Vagina (tissue), 2 donors: ENCODE measurements around the gene GRIA1.

Experiments
- CTCF ChIP-seq, 3 experiments: fragments of 450-650 bp in 2 of 3; fragments of 200-600 bp in 1 of 3; sonication (generic) in 1 of 3; IDR thresholded peaks; one replicate each; pipeline ENCODE4 v1.5.1; 2017 to 2019; ENCODE audit warnings: antibody characterized with exemption in 3 of 3, mild to moderate bottlenecking in 2 of 3, moderate library complexity in 2 of 3
- POLR2A ChIP-seq, 2 donors: fragments of 450-650 bp; IDR thresholded peaks; one replicate each; pipeline ENCODE4 v1.6.1; 2017; ENCODE audit warnings: antibody characterized with exemption in 2 of 2, mild to moderate bottlenecking in 2 of 2, moderate library complexity in 2 of 2

GRCh38 chr5:153491038-153491744 lies 721 bp downstream of the GRIA1 start:
- TF ChIP-seq CTCF (IDR thresholded peaks at IDR 0.05): no peak
- no peak for TF ChIP-seq POLR2A (IDR thresholded peaks at IDR 0.05)
